Superior temporal gyrus (tissue), 1 donor: ENCODE data around the gene LMBR1L.

Experiments used
- DNase-seq: peaks from one replicate; pipeline ENCODE4 v3.0.0-alpha.2; 2016; ENCODE audit errors: extremely low spot score

Gene LMBR1L

DNA sequence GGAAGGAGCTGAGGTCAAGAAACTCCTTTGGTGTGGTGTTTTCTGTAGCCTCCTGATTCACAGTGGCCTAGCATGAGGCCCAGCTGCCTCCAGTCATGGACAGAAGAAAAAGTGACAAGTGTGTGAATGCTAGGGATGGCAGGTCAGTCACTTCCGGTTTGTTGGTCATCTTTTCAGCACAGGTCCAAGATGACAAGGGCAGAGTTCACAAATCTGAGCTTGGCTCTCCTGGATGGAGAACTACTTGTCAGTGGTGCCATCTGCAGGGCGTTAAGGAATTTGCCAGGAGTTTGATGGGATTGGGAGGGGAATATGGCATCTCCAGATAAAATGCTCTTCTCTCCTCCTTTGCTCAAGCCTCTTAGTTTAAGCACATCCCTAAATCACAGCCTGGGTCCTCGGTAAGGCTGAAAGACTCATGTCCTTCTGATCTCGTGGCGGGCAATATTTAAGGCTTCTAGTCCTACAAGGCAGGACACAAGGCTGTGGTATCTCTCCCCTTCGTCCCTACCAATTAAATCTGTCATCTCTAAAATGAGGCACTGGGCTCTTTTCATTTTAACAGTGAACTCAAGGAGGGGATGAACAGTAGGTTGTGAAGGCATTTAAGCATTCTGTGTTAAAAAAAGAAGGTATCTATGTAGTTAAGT, 10.5 kb upstream of the LMBR1L start:
- peak; percentile 84 for DNase-seq

DNA sequence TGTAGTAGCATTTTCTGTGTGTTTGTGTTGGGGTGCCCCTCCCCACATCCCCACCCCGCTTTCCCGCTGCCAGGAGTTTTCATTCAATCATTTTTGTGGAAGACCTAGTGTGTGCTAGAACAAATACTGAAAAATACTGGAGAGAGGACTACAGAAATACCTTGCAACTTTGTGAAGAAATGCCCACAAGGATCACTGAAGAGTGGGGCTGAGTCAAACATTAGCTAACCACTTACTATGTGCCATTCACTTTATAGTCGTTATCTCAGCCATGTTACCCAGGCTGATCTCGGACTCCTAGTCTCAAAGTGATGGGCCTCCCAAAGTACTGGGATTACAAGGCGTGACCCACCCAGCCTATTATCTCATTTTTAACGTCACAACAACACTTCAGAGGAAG, 559 bp upstream of the LMBR1L start:
- no peak for DNase-seq

DNA sequence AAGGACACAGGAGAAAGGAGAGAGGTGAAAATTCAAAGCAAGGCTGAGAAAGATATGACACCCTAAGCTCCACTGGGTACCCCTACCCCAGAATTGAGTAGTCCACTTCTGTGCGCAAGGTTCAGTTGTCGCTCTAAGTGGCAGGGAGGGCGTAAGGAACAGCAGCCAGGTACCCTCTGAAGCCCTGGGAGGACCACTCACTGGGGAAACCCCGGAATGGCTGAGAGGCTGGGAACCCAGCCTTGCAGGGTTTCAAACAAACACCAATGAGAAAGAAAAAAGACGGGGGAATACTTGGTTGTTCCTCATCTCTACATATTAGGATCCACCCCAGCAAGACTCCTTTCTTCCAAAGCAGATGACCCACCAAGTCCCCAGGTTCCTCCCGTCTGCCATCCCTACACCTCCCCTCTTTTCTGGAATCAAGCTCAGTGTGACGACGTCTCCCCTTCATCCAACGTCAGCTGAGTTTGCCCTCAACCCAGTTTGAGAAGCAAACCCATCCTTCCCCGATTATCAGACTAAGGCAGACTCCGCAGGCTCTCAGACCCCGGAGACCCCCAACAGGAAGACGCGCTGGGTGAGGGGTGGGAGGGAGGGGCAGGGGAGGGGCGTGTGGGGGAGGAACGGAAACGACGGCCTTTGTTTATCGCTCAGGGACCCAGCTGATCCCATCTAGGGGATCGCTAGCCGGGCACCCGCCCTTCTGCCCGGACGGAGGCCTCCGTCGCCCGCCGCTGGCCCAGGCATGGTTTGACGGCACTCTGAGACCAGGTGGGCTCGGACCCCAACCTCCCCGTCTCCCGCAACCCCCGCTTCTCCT, 795 bp downstream of the LMBR1L start:
- no peak for DNase-seq

DNA sequence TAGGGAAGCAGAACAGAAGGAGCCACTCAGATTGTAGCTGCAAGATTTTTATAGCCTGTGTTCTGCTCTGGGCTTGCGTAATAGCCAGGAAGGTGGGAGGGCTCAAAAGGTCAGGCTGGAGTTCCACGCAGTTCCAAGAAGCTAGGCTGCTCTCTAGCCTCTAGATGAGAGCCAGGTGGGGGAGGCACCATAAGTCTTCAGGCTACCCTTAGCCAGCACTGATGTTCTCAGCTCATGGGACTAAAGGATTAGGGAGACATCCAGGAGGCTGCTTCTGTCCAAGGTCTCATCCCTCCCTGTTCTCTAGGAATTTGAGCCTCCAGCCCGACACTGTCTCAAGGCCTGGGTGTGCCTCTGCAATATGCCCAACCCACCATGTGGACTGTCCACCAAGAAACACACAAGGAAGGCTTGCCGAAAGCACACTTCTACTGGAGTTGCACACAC, 1.7 kb downstream of the LMBR1L start:
- DNase-seq: no peak

DNA sequence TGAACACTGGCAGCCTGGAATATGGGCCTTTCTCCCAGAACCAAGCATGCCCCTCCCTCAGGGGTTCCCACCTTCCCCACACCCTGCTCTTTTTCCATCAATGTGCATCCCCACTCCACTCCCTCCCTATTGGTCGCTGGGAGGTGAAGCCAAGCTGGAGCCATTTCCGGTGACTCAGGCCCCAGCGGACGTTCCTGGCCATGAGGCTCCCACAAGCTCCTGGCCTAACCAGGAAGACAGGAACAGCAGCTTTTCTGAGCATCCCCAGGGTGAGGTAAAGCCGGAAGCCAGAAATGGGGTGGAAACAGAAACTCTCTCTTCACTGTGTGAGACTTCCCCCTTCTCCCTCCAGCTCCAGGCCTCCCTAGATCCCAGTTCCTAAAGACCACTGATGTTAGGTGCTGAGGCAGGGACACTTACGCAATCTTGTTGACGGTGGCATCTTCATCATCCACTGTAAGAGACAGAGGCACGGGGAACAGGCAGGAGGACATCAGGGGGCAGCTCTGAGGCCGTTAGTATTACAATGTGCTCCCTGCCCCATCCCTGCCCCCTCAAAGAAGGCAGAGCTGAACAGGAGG, 5.1 kb downstream of the LMBR1L start:
- DNase-seq: no peak

DNA sequence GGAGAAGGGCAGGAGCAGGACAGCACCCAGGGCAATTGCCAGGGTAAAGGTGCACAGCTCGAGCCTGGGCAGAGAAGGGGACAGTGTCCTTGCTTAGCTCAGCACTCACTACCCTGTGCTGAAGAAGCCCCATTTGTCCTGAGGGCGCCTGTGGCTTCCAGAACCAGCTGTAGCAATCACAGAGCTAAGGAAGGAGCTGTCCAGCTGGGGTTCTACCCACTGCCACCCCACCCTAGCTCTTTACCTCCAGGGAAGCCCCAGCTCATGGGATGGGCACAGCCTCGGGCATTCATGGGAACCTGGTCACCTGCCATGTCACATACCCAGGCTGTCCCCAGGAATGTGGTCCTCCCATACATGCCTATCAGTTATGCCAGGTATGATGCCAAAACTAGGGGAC, 5.8 kb downstream of the LMBR1L start:
- no peak for DNase-seq

DNA sequence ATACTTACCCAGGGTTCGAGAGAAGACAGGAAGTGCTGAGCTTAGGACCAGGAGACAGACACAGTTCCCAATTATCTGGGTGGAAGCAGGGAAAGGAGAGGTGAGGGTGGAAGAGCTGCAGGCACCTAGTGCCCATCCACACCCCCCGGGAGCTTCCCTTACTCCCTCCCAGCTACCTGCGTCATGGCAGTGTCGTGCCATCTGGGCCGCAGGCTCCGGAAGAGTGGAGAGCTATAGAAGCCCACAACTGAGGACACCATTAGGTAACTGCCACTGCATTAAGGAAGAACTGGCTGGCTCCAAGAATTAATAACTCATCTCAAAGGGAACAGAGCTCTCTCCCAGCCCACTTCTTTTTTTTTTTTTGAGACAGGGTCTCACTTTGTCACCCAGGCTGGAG, 10.3 kb downstream of the LMBR1L start:
- no peak for DNase-seq

DNA sequence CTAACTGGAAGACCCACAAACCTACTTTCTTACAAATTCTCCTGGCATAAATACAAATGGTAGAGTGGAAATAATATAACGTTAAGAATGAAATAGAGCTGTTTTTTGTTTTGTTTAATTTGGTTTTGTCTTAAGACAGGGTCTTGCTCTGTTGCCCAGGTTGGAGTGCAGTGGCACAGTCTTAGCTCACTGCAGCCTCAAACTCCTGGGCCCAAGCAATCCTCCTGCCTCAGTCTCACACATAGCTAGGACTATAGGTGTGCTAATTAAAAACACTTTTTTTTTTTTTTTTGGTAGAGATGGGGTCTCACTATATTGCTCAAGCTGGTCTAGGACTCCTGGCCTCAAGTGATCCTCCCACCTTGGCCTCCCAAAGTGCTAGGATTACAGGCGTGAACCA, 11.9 kb downstream of the LMBR1L start:
- no peak for DNase-seq

DNA sequence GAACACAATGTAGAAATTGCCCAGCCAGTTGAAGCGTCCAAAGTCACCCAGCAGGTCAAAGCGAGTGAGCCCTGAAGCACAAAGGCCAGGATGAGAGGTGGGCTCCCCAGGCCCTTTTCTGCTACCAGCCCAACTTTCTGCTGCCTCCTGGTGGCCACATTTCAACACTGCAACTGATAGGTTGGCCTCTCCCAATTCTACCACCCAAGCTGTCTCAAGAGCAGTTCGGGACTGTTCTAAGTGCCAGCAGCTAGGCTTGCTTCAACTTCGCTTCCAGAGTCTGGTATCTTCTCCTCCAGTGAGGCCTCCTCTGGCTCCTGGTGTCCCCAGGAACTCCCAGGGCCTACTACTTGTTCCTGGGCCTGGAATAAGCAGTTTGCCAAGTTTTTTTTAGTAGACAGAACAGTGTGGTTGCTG, 12.6 kb downstream of the LMBR1L start:
- peak; percentile 73 for DNase-seq

DNA sequence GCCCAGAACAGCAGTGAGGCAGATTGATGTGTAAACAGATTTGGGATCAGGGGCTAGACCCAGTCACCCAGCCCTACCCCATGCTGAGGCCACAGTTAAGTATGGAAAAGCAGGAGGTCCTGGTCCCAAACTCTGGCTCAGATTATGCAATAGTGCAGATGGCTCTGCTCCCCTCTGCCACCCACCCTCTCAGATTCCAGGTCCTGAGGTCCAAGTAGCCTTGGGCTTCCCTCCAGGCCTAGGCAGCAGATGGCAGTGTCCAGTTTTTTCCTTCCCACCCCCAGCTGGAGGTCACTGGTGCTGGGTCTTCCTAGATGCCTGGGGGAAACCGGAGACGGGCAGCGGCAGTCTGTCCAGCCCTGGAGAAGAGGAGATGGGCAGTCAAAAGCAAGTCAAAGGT, 13.3 kb downstream of the LMBR1L start:
- DNase-seq: no peak

DNA sequence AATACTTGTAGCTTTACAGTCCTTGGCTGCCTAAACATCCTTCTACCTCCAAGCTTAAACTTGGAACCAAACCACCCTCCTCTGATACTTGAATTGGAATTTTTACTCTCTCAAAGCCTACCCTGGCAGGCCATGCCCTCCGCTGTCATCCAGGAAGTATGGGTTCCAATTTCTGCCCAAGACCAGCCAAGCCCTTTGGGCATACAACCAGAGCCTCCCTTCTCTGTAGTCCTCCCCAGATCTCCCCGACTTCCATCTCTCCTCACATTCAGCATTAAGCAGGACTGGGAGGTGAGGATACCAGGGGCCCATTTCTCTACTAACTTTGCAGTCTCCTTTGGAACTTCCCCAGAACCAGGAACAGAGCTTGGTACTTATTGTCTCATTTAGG, 15.7 kb downstream of the LMBR1L start:
- no peak for DNase-seq

DNA sequence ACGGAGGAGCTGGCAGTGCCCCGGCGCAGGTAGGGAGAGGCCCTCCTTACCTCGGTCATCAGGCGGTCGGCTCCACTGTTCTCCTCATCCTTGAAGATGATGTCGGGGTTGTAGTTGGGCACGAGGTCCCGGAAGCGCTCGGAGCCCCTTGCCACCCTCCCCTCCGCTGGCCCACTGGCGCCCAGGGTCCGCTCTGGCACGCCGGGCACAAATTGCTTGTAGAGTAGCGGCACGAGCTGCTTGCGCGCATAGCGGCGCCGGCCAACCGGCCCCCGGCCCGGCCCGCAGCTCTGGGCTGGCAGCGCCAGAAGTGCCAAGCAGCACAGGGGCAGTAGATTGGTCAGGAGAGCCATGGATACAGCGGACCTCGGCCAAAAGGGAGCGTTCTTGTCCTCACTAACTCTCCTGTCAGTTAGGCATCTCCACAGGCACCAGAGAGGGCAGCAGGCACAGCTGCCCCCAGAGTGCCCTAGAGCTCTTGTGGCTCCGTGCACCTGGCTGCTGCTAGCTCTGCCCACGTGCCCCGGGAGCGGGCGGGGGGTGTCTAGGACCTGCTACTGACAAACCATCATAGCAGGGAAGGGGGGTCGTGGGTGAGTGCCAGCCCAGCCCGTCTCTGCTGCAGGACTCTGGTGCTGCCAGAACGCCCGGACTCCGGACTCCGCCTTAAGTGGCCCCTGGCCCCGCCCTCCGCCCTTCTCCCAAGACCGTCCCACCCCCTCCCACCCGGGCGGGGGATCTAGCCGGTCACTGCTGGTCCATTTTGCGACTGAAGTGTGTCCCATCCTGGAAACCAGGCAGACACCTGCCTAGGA, 16.3 kb downstream of the LMBR1L start, which contains the start of gene DHH:
Gene DHH (minus strand): TSS at position 642 of the 815 bp plus-strand sequence. CDS start 289 bp downstream, at position 353.
- no peak for DNase-seq

DNA sequence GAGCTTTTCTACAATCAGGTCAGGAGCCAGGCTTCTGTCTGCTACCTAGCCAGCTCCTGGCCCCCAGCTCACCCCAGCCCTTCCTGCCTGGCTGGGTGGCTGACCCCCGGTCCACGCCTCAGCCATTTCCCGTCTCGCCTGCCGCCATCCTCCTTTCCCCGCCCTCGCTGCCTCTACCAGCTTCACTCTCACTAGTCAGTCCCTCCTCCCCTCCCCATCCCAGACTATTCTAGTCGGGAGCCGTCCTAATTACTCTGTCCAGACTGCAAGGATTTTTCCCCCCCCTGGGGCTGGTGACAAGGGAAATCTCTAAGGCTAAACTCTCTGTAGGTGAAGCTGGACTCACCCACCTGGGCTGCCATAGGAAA, 16.9 kb downstream of the LMBR1L start:
- DNase-seq: no peak

DNA sequence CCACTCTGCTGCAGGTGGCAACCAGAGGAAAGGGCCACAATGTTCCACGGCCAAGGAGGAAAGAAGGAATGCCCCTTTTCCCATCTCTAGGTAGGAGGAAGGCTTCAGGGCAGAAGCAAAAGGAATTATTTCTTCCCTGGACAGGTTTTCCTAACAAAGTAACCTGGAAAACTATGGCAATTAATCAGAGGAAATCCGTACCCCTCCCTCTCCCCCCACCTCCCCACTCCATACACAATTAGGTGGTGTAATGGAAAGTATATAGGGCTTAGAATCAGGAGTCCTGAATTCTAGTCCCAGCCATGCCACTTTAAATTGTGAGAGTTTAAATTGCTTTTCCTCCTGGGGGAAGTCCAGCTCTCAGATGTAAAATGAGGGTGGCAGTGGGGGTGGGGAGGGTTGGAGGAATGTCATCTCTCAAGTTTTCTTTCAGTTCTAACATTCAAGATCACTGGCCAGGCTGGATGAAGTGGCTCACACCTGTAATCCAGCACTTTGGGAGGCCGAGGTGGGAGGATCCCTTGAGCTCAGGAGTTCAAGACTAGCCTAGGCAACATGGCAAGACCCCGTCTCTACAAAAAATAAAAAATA, 17.7 kb downstream of the LMBR1L start:
- no peak for DNase-seq

DNA sequence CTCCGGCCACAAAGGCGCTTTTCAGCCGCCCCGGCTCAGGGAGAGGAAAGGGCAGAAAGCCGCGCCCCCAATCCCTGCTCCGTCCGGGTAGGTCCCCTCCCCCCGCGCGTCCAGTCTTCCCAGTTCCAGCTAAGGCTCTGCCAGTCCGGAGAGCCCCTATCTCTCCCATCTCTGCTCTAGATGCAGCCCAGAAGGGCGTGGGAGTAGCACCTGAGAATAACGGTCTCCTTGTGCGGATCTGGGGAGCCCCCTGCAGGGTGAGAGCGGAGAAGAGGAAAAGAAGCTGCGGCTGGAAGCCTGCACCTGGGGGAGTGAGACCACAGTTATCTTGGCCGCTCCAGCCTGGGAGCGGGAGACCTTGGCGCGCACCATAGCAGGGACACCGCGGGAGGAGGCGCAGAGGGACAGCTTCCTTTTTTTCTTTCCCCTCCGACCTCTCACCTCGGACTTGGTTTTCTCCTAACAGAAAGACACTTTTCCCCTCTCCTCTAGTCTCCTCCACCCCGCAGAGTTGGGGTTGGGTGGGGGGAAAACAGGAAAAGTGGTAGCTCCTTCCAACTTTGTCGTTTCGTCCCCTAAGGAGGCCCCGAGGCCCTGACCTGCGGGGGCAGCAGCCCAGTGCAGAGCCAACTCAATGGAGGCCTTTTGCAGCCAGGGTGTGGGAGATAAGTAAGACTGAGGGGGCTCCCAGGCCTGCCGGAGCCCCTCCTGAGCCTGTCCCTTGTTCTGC, 18.4 kb downstream of the LMBR1L start:
- peak; percentile 37 for DNase-seq

DNA sequence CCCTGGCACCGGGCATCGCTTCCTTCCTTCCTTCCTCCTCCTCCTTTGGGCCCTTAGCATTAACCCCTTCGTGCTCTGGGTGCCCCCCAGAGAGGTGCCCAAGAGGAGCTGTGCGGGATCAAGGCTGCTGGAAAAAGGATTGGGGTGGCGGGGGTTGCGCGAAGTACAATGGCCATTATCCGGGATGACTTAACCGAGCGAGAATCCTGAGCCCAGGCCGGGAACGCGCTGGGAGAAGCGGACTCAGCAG, 18.9 kb downstream of the LMBR1L start:
- DNase-seq: no peak

DNA sequence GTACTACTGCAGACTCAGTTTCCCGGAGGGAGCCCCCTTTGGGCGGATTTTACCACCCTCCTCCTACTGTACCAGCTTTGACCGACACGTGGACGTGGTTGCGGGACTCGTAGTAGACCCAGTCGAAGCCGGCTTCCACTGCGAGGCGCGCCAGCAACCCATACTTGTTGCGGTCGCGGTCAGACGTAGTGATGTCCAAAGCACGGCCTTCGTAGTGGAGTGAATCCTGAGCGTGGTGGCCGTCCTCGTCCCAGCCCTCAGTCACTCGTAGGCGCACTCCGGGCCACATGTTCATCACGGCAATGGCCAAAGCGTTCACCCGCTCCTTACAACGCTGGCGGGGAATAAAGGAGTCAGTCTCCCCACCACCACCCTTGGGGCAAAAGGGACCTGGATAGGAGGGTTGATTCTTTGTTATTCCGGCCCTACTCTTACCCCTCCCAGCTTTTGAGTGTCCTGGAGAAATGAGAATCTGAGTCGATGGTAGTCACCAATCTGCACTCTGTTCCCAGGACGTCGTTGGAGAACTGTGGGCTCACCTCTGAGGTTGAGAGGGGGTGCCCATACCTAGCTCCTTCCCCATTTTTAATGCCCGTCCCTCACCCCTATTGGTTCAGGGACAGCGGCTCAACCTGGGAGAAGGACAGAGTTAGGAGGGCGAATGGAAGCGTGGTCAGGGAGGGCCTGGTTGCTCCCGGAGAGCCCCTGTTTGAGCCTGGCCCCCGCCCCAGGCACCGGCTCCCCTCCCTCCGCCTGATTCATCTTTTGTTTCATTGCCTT, 19.4 kb downstream of the LMBR1L start:
- no peak for DNase-seq

DNA sequence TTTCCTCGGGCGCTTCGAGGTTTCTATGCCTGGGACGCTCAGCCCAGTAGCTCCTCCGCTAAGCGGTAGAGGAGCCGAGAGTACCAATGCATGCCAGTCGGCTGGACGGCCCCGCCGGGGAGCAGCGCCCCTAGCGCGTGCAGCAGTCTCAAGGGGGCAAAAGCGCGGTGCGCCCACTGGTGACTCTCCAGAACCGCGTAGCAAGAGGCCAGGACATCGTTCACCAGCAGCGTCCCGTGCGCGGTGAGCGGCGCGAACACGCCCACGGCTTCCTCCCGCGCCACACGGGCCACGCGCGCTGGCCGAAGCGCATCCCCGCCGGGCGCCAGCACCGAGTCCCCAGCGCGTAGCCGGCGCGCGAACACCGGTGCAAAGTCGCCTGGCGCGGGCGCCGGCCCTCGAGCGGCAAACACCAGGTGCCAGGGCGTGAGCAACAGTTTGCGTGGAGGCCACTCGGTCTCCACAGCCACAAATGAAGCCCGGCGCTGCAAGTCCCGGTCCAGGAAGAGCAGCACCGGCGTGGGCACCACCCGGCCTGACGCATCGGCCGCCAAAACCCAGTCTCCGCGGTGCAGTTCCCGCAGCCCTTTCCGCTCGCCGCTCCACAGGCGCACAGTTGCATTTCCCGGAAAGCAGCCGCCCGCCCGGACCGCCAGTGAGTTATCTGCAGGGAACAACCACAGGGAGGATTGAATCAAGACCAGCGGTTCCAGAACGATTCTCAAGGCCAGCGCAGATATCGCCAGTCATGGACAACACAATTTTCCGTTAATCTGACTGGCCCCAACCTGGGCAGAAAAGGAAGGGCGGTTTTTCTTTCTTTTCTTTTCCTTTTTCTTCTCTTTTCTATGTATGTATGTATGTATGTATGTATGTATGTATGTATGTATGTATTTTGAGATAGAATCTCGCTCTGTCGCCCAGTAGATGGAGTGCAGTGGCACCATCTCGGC, 20.6 kb downstream of the LMBR1L start:
- DNase-seq: peak; percentile 40

DNA sequence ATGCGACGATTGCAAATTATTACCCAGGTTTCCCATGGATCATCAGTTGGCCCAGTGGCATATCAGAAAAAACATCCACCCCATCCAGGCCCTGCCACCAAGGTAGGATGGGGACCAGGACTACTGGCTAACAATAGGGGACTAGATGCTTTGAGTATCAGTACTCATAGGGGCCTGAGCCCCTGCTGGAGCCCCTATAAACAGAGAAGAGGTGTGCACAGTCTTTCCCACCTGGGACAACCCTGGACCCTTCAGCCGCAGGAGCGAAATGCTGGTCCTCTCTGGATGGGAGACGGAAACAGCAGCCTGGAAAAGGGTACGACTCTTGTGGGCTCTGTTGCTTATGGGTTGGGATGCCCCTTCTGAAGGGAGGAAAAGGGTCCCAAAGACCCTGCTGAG, 21.7 kb downstream of the LMBR1L start:
- no peak for DNase-seq
